H9 (cell line): Measurements from ENCODE around the gene ACYP2. TPM values are rescaled to one million over a fixed set of nuclear protein-coding genes. Genes with fewer than 3 reads are reported as not detected.

Source experiments
- DNase-seq: peaks from one replicate; pipeline ENCODE4 v3.0.0-alpha.2; 2017
- H2AFZ ChIP-seq: one replicate; pipeline ENCODE4 v1.6.1; 2013; ENCODE audit warnings: mild to moderate bottlenecking, low read length, control low read depth, moderate library complexity
- H2AK5ac ChIP-seq: 2 replicates; pipeline ENCODE4 v1.6.1; 2013; ENCODE audit warnings: low read length, control low read depth, mixed read lengths; ENCODE audit not compliant: insufficient read length
- H2BK120ac ChIP-seq: one replicate; pipeline ENCODE4 v1.6.1; 2013; ENCODE audit warnings: low read depth, mild to moderate bottlenecking, low read length, control low read depth, inconsistent platforms; ENCODE audit not compliant: poor library complexity, severe bottlenecking
- H2BK12ac ChIP-seq: 2 replicates; pipeline ENCODE4 v1.6.1; 2013; ENCODE audit warnings: low read length, control low read depth, mixed read lengths, low read depth; ENCODE audit not compliant: insufficient read length
- H2BK15ac ChIP-seq: 2 replicates; pipeline ENCODE4 v1.6.1; 2013; ENCODE audit warnings: low read depth, low read length, control low read depth
- H2BK20ac ChIP-seq: one replicate; pipeline ENCODE4 v1.6.1; 2013; ENCODE audit warnings: low read depth, mild to moderate bottlenecking, low read length, control low read depth, inconsistent platforms; ENCODE audit not compliant: poor library complexity, severe bottlenecking
- H2BK5ac ChIP-seq: 2 replicates; pipeline ENCODE4 v1.6.1; 2013; ENCODE audit warnings: low read length, control low read depth, mixed read lengths; ENCODE audit not compliant: insufficient read length
- H3K14ac ChIP-seq: 2 replicates; pipeline ENCODE4 v1.6.1; 2013; ENCODE audit warnings: low read length, control low read depth; ENCODE audit not compliant: insufficient read depth
- H3K18ac ChIP-seq: 2 replicates; pipeline ENCODE4 v1.6.1; 2013; ENCODE audit warnings: low read depth, mild to moderate bottlenecking, mixed read lengths, low read length, control low read depth; ENCODE audit not compliant: insufficient read length
- H3K23ac ChIP-seq: 2 replicates; pipeline ENCODE4 v1.6.1; 2013; ENCODE audit warnings: low read length, control low read depth, mixed read lengths, low read depth; ENCODE audit not compliant: insufficient read length
- H3K23me2 ChIP-seq: 2 replicates; pipeline ENCODE4 v1.6.1; 2013; ENCODE audit warnings: low read depth, mild to moderate bottlenecking, mixed read lengths, low read length, control low read depth; ENCODE audit not compliant: insufficient read length, poor library complexity, severe bottlenecking
- H3K27ac ChIP-seq: 2 replicates; pipeline ENCODE4 v1.5.1; 2013; ENCODE audit warnings: low read length, control low read depth, mixed read lengths, low read depth; ENCODE audit not compliant: insufficient read length
- H3K27me3 ChIP-seq: 2 replicates; pipeline ENCODE4 v1.6.1; 2013; ENCODE audit warnings: low read length, control low read depth, inconsistent platforms; ENCODE audit not compliant: insufficient read depth
- H3K4ac ChIP-seq: 2 replicates; pipeline ENCODE4 v1.6.1; 2013; ENCODE audit warnings: low read depth, mild to moderate bottlenecking, control low read depth, inconsistent platforms, low read length, moderate library complexity
- H3K4me1 ChIP-seq: 2 replicates; pipeline ENCODE4 v1.6.1; 2013; ENCODE audit warnings: low read length, control low read depth, inconsistent platforms; ENCODE audit not compliant: insufficient read depth
- H3K4me2 ChIP-seq: 2 replicates; pipeline ENCODE4 v1.6.1; 2013; ENCODE audit warnings: low read length, control low read depth, mixed read lengths; ENCODE audit not compliant: insufficient read length, insufficient read depth
- H3K56ac ChIP-seq: 2 replicates; pipeline ENCODE4 v1.6.1; 2013; ENCODE audit warnings: low read depth, mild to moderate bottlenecking, mixed read lengths, low read length, control low read depth; ENCODE audit not compliant: insufficient read length
- H3K79me1 ChIP-seq: 2 replicates; pipeline ENCODE4 v1.6.1; 2013; ENCODE audit warnings: low read depth, mild to moderate bottlenecking, moderate library complexity, low read length, control low read depth, inconsistent platforms; ENCODE audit not compliant: insufficient read depth, poor library complexity, severe bottlenecking
- H3K79me2 ChIP-seq: 2 replicates; pipeline ENCODE4 v1.6.1; 2013; ENCODE audit warnings: low read length, control low read depth, inconsistent platforms; ENCODE audit not compliant: insufficient read depth
- H3K9ac ChIP-seq: 2 replicates; pipeline ENCODE4 v1.6.1; 2013; ENCODE audit warnings: low read length, control low read depth, mixed read lengths; ENCODE audit not compliant: insufficient read length; ENCODE audit errors: extremely low read depth
- H3K9me3 ChIP-seq: one replicate; pipeline ENCODE4 v1.6.1; 2013; ENCODE audit warnings: low read depth, low read length, inconsistent platforms; ENCODE audit not compliant: control insufficient read depth
- H3T11ph ChIP-seq: one replicate; pipeline ENCODE4 v1.6.1; 2013; ENCODE audit warnings: mild to moderate bottlenecking, low read length, control low read depth, inconsistent platforms
- H4K20me1 ChIP-seq: one replicate; pipeline ENCODE4 v1.6.1; 2013; ENCODE audit not compliant: control insufficient read depth, insufficient read length, insufficient read depth
- H4K5ac ChIP-seq: 2 replicates; pipeline ENCODE4 v1.6.1; 2013; ENCODE audit warnings: low read depth, mild to moderate bottlenecking, mixed read lengths, low read length, control low read depth; ENCODE audit not compliant: insufficient read length
- H4K8ac ChIP-seq: replicated peaks from 2 replicates; pipeline ENCODE4 v1.6.1; 2013; ENCODE audit warnings: low read length, control low read depth, mixed read lengths, low read depth; ENCODE audit not compliant: insufficient read length
- H4K91ac ChIP-seq: 2 replicates; pipeline ENCODE4 v1.6.1; 2013; ENCODE audit warnings: low read depth, mild to moderate bottlenecking, moderate library complexity, mixed read lengths, low read length, control low read depth; ENCODE audit not compliant: insufficient read length
- H3K27ac Mint-ChIP-seq, 3 experiments: 2 replicates in 2 of 3; 3 replicates in 1 of 3; pipeline ENCODE4 v1.8.0; 2020 to 2021; ENCODE audit warnings: mixed read lengths in 3 of 3, mild to moderate bottlenecking in 1 of 3, moderate library complexity in 1 of 3
- H3K27me3 Mint-ChIP-seq: 2 replicates; pipeline ENCODE4 v1.8.0; 2021; ENCODE audit warnings: low read depth, mild to moderate bottlenecking, moderate library complexity, mixed read lengths
- H3K36me3 Mint-ChIP-seq, 3 experiments: 2 replicates in 2 of 3; 3 replicates in 1 of 3; pipeline ENCODE4 v1.8.0; 2020 to 2021; ENCODE audit warnings: low read depth in 3 of 3, mixed read lengths in 3 of 3; ENCODE audit not compliant: insufficient read depth in 1 of 3
- H3K4me1 Mint-ChIP-seq, 2 experiments: 2 replicates each; pipeline ENCODE4 v1.8.0; 2020; ENCODE audit warnings: mixed read lengths in 2 of 2
- H3K4me3 Mint-ChIP-seq, 2 experiments: 2 replicates in 1 of 2; 3 replicates in 1 of 2; pipeline ENCODE4 v1.8.0; 2020 to 2021; ENCODE audit warnings: mild to moderate bottlenecking in 2 of 2, mixed read lengths in 2 of 2, moderate library complexity in 1 of 2
- H3K9me3 Mint-ChIP-seq, 2 experiments: 2 replicates in 1 of 2; 3 replicates in 1 of 2; pipeline ENCODE4 v1.8.0; 2020; ENCODE audit warnings: mild to moderate bottlenecking in 2 of 2, mixed read lengths in 2 of 2, moderate library complexity in 1 of 2
- WGBS: extraction: QIAGEN DNeasy Blood & Tissue Kit; methylation state at CpG from one replicate; pipeline ENCODE4 v1.1.7; 2013; ENCODE audit warnings: missing lambda C conversion rate, low lambda C conversion rate, mixed read lengths; ENCODE audit not compliant: insufficient read length; ENCODE audit errors: extremely low coverage; 5-methylcytosine and 5-hydroxymethylcytosine counted together
- total RNA-seq: library from RNA; stranded (reverse); gene quantifications from 2 replicates; pipeline ENCODE4 v1.2.1, GENCODE V29; 2021
- TF ChIP-seq, protein P1 (sequence below): fragments of 200-600 bp; sonication (generic); conservative IDR thresholded peaks from 3 replicates; pipeline ENCODE4 v1.8.0; 2021; ENCODE audit warnings: antibody characterized with exemption, mild to moderate bottlenecking

Gene ACYP2
- total RNA-seq, 1 experiment from 2014 or later, result 3.2 TPM

DNA sequence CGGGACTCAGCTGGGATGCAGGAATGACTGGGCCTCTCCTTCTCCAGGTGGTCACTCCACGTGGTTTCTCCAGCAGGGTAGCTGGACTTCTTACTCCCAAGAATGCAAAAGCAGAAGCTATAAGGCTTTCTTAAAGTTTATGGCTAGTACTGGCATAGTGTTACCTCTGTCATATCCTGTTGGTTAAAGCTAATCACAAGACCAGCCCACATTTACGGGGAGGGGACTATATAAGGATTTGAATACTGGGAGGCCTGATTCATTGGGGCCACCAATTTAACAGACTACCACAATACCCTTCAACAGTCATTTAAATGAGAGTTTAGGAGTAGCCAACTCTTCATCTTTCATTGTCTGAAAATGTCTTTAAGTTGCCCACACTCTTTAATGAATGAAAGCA lies 235.0 kb downstream of the ACYP2 start:
- H2BK15ac ChIP-seq, result no peak overlapping the region

More for the DNA sequence above, 235.0 kb downstream of the ACYP2 start:
- Histone ChIP-seq H4K8ac (no peak overlapping the region), H3K14ac (no peak overlapping the region), H3K79me2 (no peaks in the 10 kb centered on the region), H3K27me3 (no peaks in the 10 kb centered on the region), H3K23ac (no peak overlapping the region), H3T11ph (no peak overlapping the region), H3K9me3 (no peaks in the 10 kb centered on the region), H4K20me1 (no peaks in the 10 kb centered on the region), H2AFZ (no peak overlapping the region), H3K23me2 (no peaks in the 10 kb centered on the region), H4K91ac (no peak overlapping the region), H3K4ac (no peak overlapping the region), H3K79me1 (no peaks in the 10 kb centered on the region), H2AK5ac (no peak overlapping the region), H3K27ac (no peak overlapping the region), H2BK5ac (no peak overlapping the region), H3K56ac (no peak overlapping the region), H4K5ac (no peak overlapping the region), H2BK120ac (no peak overlapping the region), H3K9ac (no peak overlapping the region), H2BK12ac (no peak overlapping the region), H3K4me1 (no peaks in the 10 kb centered on the region), H3K4me2 (no peak overlapping the region), H3K18ac (no peak overlapping the region), H2BK20ac (no peak overlapping the region)
- H3K9me3 Mint-ChIP-seq, result no peaks in the 10 kb centered on the region
- WGBS, result no CpG with 5 or more reads among the region's 3 CpGs
- no peaks in the 10 kb centered on the region for H3K36me3 Mint-ChIP-seq
- TF ChIP-seq, protein P1, sequence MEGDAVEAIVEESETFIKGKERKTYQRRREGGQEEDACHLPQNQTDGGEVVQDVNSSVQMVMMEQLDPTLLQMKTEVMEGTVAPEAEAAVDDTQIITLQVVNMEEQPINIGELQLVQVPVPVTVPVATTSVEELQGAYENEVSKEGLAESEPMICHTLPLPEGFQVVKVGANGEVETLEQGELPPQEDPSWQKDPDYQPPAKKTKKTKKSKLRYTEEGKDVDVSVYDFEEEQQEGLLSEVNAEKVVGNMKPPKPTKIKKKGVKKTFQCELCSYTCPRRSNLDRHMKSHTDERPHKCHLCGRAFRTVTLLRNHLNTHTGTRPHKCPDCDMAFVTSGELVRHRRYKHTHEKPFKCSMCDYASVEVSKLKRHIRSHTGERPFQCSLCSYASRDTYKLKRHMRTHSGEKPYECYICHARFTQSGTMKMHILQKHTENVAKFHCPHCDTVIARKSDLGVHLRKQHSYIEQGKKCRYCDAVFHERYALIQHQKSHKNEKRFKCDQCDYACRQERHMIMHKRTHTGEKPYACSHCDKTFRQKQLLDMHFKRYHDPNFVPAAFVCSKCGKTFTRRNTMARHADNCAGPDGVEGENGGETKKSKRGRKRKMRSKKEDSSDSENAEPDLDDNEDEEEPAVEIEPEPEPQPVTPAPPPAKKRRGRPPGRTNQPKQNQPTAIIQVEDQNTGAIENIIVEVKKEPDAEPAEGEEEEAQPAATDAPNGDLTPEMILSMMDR, result no peak
- H3K4me1 Mint-ChIP-seq, result peaks cover 7 to 13% of the 10 kb centered on the region in 2 experiments
- no peak overlapping the region for H3K4me3 Mint-ChIP-seq
- no peak overlapping the region for H3K27ac Mint-ChIP-seq
- H3K27me3 Mint-ChIP-seq, result 0 out of 2 replicates have a peak, but pooled peaks cover 1% of the 10 kb centered on the region
- no peak for DNase-seq
